GM21360 (cell line): ENCODE measurements around the gene DHCR24.
"Not testable (repeated sequence)": the region's sequence is repeated elsewhere in the genome, so short reads cannot be mapped to it uniquely, and the experiment has no call there.

Source experiments
- ATAC-seq: cut with Tn5 transposase; IDR thresholded peaks from one replicate; pipeline ENCODE4 v1.9.1; 2021; ENCODE audit warnings: mild to moderate bottlenecking, moderate library complexity; ENCODE audit not compliant: unreplicated experiment

Gene DHCR24

DNA sequence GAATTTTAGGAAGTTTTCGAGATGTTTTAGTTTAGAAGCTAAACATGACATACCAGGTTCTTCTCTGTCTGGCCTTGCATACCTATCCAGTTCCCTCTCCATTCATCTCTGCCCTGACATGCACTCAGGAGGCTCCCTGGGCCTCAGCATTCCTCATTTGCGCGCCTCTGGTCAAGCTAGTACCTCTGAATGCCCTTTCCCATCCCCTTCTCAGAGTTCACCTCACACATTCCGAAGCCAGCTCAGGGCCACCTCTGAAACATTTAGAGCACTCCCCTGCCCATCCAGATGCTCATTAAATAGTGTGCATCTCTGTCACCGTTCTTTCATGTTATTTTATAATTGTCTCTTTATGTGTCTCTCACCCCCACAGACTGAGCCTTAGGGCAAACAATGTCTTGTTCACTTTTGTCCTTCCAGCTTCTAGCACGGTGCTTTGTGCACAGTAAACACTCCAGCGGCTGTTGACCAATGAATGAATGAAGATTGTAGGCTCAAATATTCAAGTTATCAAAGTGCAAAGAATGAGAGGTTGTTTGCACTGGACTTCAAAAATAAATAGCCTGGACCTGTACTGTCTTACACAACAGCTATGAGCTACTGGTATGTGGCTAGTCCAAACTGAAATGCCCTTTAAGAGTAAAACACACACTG lies 1.2 kb upstream of the DHCR24 start:
- ATAC-seq = no peak

- no peak for ATAC-seq
These were observed 673 bp upstream of the DHCR24 start for GRCh38 chr1:54887665-54888071.

DNA sequence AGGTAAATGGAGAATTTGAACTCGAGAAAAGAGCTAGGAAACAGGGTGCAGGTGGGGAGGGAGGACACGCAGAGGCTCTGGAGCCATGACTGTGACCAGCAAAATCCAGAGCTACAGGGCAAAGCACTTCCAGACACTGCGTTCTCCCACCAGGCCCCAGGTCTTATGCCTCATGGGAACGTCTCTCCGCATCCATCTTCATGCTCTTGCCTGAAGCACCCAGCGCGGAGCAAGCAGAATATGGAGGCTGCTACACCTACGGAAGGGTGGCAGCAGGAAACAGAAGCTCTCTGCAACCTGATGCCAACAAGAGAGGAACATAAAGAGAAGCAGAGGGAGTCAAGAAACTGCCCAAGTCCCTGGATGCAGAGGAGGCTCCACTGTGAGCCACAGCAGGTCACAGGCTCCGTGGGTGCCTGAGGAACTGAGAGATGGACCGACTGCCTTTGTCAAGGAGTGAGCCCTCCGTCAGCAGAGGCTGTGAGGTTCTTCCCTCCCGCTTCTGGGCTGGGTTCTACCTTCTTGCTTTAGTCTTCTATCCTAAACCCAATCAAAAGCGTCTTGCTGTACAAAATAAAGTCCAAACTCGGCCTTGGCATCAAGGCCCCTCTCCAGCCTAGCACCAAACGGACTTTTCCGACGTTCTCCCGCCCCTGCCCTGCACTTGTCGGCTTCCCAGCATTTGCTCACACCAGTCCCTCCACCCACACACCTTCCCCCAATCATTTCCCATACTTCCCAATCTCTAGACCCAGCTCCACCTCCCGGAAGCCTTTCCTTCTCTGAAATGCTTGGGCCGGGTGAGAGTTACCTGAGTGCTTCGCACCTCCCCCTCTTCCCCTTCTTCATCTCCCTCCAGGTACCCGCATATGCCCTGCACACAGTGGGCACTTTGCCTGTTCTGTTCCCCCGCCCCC lies 930 bp downstream of the DHCR24 start:
- no peak for ATAC-seq

DNA sequence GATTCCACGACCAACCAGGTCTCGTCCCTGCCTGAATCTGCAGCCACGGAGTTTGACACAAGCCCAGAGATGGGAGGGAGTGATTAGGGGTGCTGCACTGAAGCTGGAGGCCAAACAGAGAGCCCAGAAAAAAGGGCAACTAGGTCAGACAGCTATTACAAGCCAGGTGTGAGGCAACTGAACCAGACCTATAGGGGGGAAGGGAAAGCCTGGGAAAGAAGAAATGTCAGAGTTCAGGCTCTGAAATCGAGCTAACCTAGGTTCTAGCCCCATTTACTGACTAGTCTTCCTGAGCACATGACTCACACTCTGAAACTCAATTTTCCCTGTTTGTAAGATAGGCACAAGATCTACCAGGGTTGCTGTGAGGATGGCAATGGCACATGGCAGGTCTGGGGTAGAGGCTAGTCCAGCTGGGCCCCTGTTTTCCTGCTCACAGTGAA lies 1.7 kb downstream of the DHCR24 start:
- no peak for ATAC-seq

DNA sequence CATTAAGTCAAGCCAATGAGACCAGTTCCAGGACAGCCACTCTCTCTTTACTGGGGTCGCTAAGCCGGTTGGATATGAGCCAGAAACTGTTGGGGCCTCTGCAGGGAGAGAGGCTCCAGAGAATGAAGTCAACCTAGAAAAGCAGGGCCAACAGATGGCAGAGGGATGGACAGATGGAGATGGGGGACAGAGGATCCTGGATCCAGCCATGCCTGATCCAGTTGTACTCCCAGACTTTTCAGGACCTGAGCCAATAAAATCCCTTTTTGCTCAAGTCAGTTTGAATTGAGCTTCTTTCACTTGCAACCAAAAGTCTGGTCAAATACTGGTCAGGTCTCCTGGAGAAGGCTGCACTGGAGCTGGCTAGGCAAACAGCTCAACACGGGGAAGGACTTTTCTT lies 2.2 kb downstream of the DHCR24 start:
- ATAC-seq = no peak

- no peak for ATAC-seq
These were observed 2.8 kb downstream of the DHCR24 start for GRCh38 chr1:54884135-54884586.

DNA sequence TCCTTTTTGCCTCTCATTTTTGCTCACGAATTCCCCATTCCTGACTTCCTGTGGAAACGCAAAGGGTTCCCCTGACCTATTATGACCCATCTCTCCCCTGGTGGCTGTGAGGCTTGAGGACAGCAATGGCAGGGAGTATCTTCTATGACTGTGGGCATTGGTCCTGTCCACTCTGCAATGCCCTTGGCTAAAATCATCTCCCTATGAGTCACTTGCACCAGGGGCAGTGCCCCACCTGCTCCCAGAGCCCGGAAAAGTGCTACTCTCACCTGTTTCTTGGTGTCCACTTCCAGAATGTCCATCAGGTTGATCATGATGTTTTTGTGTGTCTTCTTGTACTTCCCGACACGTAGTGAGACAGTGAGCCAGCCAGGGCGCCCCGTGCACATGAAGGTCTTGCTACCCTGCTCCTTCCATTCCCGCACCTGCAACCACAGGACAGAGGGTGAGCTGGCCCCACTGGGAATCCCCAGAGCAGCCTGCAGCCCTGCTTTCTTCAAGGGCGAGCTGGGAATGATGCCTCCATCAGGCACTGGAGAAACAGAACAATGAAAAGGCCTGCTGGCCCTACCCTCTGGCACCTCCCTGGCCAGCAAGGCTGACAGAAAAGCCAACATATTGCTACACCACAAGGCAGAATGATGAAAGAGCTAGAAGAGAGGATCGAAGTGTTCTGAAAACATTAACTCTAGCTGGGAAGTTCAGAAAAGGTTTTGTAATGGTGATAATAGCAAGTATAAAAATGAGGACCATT lies 3.5 kb downstream of the DHCR24 start:
- ATAC-seq = no peak

DNA sequence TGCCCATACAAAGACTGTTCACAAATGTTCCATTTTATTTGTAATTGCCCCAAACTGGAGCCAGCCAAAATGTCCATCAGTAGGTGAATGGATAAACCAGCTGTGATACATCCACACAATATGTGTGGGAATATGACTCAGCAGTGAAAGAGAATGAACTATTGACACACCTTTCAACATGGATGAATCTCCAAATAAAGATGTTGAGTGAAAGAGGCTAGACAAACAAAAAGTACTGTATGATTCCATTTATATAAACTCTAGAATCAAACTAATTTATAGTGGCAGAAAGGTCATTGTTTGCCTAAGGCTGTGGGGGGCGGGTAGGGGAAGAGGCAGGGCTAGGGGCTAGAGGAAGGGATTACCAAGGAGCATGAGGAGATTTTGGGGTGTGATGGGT lies 4.5 kb downstream of the DHCR24 start:
- no peak for ATAC-seq

- not testable (repeated sequence) for ATAC-seq
These were observed 5.4 kb downstream of the DHCR24 start for GRCh38 chr1:54881604-54882003.

DNA sequence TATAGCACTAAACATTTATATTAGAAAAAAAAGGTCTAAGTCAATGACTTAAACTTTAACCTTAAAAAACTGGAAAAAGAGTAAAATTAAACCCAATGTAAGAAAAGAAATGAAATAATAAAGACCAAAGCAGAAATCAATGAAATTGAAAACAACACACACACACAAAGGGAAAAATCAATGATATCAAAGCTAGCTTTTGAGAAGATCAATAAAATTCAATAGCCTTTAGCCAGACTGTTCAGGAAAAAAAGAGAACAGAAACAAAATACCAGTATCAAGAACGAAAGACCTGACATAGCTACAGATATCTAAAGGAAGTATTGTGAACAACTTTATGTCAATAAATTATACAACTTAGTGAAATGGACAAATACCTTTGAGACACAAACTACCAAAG lies 7.1 kb downstream of the DHCR24 start:
- no peak for ATAC-seq

DNA sequence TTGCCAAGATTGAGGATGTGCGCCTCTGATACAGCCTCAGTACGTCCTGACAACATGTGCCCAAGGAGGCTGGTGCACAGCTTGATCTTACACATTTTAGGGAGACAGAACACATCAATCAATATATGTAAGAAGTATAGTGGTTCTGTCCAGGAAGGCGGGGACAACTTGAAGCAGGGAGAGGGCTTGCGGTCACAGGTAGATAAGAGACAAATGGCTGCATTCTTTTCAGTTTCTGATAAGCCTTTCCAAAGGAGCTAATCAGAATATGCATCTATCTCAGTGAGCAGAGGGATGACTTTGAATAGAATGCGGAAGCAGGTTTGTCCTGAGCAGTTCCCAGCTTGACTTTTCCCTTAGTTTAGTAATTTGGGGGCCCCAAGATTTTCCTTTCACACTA lies 10.2 kb downstream of the DHCR24 start:
- ATAC-seq = no peak

DNA sequence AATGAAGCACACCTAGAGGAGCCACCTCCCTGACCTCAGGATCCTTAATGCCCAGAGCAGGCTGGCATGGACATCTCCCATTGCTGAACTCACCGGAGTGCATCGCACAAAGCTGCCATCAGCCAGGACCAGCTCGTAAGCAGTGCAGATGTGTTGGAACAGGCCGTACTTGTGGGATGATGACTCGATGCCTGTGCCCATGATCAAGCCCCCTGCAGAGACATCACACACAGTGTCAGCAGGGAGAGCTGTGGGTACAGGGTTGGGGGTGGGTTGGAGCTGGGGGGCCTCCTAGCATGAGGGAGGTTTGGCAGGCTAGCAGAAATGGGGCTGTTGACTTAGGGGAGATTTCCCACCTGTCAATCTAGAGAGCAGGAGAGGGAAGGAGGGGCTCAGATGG lies 12.0 kb downstream of the DHCR24 start:
- ATAC-seq = no peak

DNA sequence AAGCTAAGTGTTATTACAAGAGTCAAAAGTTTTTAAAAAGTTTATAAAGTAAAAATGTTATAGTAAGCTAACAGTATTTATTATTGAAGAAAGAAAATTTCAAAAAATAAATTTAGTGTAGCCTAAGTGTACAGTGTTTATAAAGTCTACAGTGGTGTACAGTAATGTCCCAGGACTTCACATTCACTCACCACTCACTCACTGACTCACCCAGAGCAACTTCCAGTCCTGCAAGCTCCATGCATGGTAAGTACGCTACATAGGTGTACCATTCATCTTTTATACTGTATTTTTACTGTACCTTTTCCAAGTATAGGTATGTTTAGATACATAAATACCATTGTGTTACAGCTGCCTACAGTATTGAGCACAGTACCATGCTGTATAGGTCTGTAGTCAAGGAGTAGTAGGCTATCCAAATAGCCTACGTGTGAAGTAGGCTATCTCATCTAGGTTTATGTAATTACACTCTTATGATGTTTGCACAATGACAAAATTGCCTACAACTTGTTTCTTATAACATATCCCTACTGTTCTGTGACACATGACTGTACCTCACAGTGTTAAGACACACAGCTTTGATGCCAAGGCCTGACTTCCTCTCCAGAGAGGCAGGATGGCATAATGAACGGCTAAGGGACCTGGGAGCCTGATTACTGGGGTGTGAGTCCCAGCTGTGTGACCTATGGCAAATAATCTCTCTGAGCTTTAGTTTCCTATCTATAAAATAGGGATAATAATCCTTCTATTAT lies 12.7 kb downstream of the DHCR24 start:
- ATAC-seq = no peak

- ATAC-seq = no peak
These were observed 15.0 kb downstream of the DHCR24 start for GRCh38 chr1:54872036-54872331.

DNA sequence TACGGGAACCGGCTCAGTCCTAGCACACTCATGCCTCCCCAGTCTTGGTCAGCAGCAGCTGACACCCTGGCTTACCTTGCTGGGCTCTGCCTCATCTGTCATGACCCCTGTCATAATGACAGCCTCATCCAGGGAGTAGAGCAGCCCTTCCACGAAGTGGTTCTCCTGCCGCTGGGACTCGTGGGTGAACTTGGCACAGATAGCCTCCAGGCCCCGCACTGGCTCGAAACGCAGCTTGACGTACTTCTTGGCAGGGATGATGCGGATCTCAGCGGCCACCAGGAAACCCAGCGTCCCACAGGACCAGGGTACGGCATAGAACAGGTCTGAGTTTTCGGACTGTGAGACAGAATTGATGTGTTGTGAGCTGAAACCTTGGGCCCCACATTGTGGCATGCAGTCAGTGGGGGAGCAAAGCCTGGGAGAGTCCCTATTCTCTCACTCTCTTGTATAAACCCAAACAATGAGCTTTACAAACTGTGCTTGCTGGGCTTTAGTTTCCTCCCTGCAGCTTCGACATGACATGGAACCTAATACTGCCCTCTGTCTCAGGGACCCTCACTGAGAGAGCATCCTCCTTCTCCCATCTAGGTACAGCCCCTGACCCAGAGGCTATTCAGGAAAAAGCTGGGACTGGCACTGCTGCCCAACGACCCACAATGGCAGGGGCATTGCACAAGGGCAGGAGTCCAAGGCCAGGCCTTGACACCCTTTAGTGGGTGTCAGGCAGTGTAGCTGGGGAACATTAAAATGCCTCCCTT lies 15.5 kb downstream of the DHCR24 start:
- no peak for ATAC-seq

GRCh38 chr1:54870869-54871268 lies 16.1 kb downstream of the DHCR24 start:
- no peak for ATAC-seq

DNA sequence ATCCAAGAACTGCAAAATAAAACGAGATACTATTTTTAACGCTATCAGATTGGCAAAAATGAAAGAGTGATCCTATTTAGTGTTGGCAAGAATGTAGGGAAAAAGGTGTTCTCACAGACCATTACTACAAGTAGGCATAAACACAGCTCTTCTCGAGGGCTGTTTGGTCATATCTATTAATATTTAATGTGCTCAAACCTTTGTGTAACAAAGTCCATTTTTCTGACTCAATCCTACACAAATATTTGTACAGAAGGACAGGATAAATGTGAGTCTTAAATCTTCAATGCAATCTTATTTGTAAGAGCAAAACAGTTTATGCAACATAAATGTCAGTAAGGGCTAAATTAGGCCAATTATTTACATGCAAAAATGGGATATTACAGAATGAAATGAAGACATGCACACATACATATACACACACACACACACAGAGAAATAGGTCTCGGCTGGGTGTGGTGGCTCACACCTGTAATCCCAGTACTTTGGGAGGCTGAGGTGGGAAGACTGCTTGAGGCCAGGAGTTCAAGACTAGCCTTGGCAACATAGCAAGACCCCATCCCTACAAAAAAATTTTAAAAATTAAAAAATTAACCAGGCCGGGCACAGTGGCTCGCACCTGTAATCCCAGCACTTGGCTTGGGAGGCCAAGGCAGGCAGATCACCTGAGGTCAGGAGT lies 17.7 kb downstream of the DHCR24 start:
- no peak for ATAC-seq

- no peak for ATAC-seq
These were observed 19.3 kb downstream of the DHCR24 start for GRCh38 chr1:54867717-54868057.

- no peak for ATAC-seq
These were observed 19.9 kb downstream of the DHCR24 start for GRCh38 chr1:54866801-54867716.
